Measurements from ENCODE around the gene FRMPD2. TPM values are rescaled to one million over a fixed set of nuclear protein-coding genes. Genes with fewer than 3 reads are reported as not detected.

The FRMPD2 gene
- total RNA-seq, 1 experiment from 2014 or later: not detected

DNA sequence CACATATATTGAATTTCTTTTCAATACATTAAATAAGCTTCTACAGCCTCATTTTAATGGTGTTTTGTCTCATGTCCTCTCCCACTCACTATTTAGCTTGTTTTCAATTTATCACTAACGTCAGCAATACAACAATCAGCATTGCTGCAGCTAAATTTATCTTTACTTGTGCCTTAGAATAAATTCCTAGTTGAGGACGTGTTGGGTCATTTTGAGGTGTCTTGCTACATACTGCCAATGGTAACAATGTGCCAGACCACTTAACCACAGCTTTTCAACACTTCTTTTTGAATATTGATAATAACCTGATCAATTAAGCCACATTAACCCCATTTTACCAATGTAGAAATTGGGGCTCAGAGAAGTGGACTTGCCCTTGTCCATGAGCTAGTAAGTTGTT, 26.0 kb downstream of the FRMPD2 start:
- ChIA-PET POLR2A (no interaction called here), CTCF (no interaction called here)
- Mint-ChIP-seq H3K4me1 (ENCODE audit: low read depth, unreplicated experiment) (no peaks in the 10 kb centered on the region), H3K4me3 (ENCODE audit: unreplicated experiment) (no peak overlapping the region), H3K27ac (ENCODE audit: unreplicated experiment) (no peak overlapping the region), H3K36me3 (ENCODE audit: insufficient read depth, unreplicated experiment) (no peaks in the 10 kb centered on the region), H3K9me3 (ENCODE audit: unreplicated experiment) (no peaks in the 10 kb centered on the region), H3K27me3 (ENCODE audit: insufficient read depth, unreplicated experiment) (peaks cover 7% of the 10 kb centered on the region)
- Histone ChIP-seq H3K4me3 (ENCODE audit: low read depth, low read length) (no peak overlapping the region), H3K27me3 (replicated peaks; ENCODE audit: control insufficient read depth, insufficient read depth, low read length) (no peaks in the 10 kb centered on the region), H3K9me3 (no peaks in the 10 kb centered on the region), H3K36me3 (ENCODE audit: control insufficient read depth, insufficient read depth, low read length) (no peaks in the 10 kb centered on the region), H3K4me1 (peaks cover 6% of the 10 kb centered on the region; the same call in 1 of the 2 replicates)
- TF ChIP-seq CTCF (IDR thresholded peaks at IDR 0.05; ENCODE audit: insufficient read depth in 1 of 2, low read depth in 1 of 2, low read length in 1 of 2, severe bottlenecking in 1 of 2, unreplicated experiment in 1 of 2): no peak
- no peak for DNase-seq
- intact Hi-C loops (cut with micrococcal nuclease; ENCODE audit: unreplicated experiment): no loop called here
- no TSS peak for BruUV-seq (replicated peaks)

- intact Hi-C loops (cut with micrococcal nuclease; ENCODE audit: unreplicated experiment): no loop called here
- no peaks in the 10 kb centered on the region for H3K27me3 ChIP-seq (replicated peaks; ENCODE audit: control insufficient read depth, insufficient read depth, low read length)
- Mint-ChIP-seq H3K27ac (ENCODE audit: unreplicated experiment) (no peak overlapping the region), H3K4me1 (ENCODE audit: low read depth, unreplicated experiment) (no peaks in the 10 kb centered on the region), H3K9me3 (ENCODE audit: unreplicated experiment) (no peaks in the 10 kb centered on the region), H3K4me3 (ENCODE audit: unreplicated experiment) (no peak overlapping the region), H3K36me3 (ENCODE audit: insufficient read depth, unreplicated experiment) (no peaks in the 10 kb centered on the region), H3K27me3 (ENCODE audit: insufficient read depth, unreplicated experiment) (peaks cover 13% of the 10 kb centered on the region)
- H3K4me1 ChIP-seq: peaks cover 6% of the 10 kb centered on the region; the same call in 1 of the 2 replicates
- no peaks in the 10 kb centered on the region for H3K36me3 ChIP-seq (ENCODE audit: control insufficient read depth, insufficient read depth, low read length)
- CTCF ChIA-PET: interaction anchor here (0.5 kb wide), 1 partner anchor 31 kb away, joined by 3 read pairs; no protein-coding TSS in a partner anchor
- no peak for DNase-seq
- no TSS peak for BruUV-seq (replicated peaks)
- no peak overlapping the region for H3K4me3 ChIP-seq (ENCODE audit: low read depth, low read length)
- TF ChIP-seq CTCF (IDR thresholded peaks at IDR 0.05; ENCODE audit: insufficient read depth in 1 of 2, low read depth in 1 of 2, low read length in 1 of 2, severe bottlenecking in 1 of 2, unreplicated experiment in 1 of 2): no peak
- H3K9me3 ChIP-seq: no peaks in the 10 kb centered on the region
- POLR2A ChIA-PET: no interaction called here
Observed at GRCh38 chr10:48247680-48248079, 26.8 kb downstream of the FRMPD2 start.

- Mint-ChIP-seq H3K4me1 (ENCODE audit: low read depth, unreplicated experiment) (no peaks in the 10 kb centered on the region), H3K27ac (ENCODE audit: unreplicated experiment) (no peak overlapping the region), H3K4me3 (ENCODE audit: unreplicated experiment) (no peak overlapping the region), H3K9me3 (ENCODE audit: unreplicated experiment) (no peaks in the 10 kb centered on the region), H3K27me3 (ENCODE audit: insufficient read depth, unreplicated experiment) (peaks cover 15% of the 10 kb centered on the region), H3K36me3 (ENCODE audit: insufficient read depth, unreplicated experiment) (no peaks in the 10 kb centered on the region)
- no peaks in the 10 kb centered on the region for H3K9me3 ChIP-seq
- ChIA-PET CTCF (no interaction called here), POLR2A (no interaction called here)
- TF ChIP-seq CTCF (IDR thresholded peaks at IDR 0.05; ENCODE audit: insufficient read depth in 1 of 2, low read depth in 1 of 2, low read length in 1 of 2, severe bottlenecking in 1 of 2, unreplicated experiment in 1 of 2): no peak
- no peaks in the 10 kb centered on the region for H3K36me3 ChIP-seq (ENCODE audit: control insufficient read depth, insufficient read depth, low read length)
- H3K27me3 ChIP-seq (replicated peaks; ENCODE audit: control insufficient read depth, insufficient read depth, low read length): no peaks in the 10 kb centered on the region
- peak in 1 of 2 experiments; percentile 31 for DNase-seq
- peaks cover 2% of the 10 kb centered on the region; the same call in 1 of the 2 replicates for H3K4me1 ChIP-seq
- no peak overlapping the region for H3K4me3 ChIP-seq (ENCODE audit: low read depth, low read length)
- no TSS peak for BruUV-seq (replicated peaks)
- intact Hi-C loops (cut with micrococcal nuclease; ENCODE audit: unreplicated experiment): no loop called here
Observed at GRCh38 chr10:48246501-48246900, 28.0 kb downstream of the FRMPD2 start.

All from Caco-2 (cell line).